HG03139 (cell line): Measurements from ENCODE around the gene DPEP3.
"Not testable (repeated sequence)": the region's sequence is repeated elsewhere in the genome, so short reads cannot be mapped to it uniquely, and the experiment has no call there.

ENCODE experiments used
- ATAC-seq: cut with Tn5 transposase; IDR thresholded peaks from one replicate; pipeline ENCODE4 v1.9.1; 2021; ENCODE audit not compliant: unreplicated experiment

Gene DPEP3

DNA sequence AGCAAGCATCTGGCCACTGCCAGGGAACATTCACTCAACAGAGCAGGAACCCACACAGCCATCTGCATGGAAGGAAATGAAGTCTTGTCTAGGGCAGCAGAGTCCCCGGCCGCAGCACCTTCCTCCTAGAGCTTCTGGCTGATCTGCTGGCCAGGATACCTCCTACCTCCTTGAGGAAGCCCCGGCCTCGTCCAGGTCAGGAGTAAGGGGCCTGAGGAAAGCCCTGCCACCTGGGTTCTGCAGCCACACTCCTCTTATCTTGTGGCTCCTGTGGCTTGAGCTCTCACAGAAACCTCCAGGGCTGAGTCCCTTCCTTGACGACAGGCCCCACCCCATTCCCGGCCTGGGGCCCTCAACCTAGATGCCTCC lies 13.7 kb upstream of the DPEP3 start:
- not testable (repeated sequence) for ATAC-seq

DNA sequence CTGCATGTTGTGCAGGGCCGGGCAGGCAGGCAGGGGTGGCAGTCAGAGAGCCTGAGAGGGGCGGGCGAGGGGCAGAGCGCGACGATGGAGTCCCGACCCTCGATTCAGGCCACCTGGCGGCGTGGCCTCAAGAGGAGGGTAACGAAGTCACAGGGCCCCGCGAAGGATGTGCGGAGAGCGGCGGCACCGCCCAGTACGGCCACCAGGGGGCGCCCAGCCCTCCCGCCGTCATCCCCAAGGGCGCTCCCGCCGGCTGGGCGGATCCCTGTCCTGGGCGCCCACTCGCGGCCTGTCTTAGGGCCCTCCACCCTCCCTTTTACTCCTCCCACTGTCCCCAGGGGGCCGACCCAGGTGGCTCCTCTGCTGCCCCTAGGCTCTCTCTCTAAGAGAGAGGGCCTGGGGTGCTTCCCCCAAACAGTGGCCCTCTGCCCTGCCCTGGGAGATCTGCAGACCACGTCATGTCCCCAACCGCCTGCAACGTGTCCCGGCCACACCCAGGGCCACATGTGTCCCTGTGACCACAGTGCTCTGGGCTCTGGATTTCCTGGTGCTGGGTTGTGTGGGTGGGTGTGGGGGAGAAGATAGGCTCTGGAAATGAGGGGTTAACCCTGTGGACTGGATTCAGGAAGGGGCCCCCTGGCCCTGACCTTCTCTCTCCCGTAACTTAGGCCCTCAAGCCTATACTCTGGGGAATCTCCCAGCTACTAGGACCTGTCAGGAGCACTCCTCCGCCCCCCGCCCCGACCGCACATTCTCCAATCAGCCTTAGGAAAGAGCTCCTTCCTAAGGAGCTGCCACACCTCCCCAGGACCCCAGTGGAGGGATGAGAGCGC lies 13.1 kb upstream of the DPEP3 start:
- ATAC-seq = peak; percentile 67

- ATAC-seq = no peak
Observed at GRCh38 chr16:67992661-67993206, 12.4 kb upstream of the DPEP3 start.

DNA sequence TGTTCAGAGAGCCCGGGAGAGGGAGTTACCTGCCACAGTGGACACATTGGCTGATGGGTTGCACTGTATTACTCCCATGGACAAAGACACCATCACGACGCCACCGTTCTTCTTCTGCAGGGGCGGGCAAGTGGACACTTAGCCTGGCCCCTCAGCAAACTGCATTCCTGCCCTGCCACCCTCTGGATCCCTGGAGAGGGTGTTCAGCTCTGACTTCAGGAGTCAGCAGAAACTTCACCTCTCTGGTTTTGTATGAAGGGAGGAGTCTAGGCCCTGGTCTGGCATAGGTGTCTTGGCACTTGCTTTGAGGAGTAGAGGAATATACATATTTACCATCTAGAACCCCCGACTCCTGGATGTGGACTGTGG lies 9.7 kb upstream of the DPEP3 start:
- no peak for ATAC-seq

DNA sequence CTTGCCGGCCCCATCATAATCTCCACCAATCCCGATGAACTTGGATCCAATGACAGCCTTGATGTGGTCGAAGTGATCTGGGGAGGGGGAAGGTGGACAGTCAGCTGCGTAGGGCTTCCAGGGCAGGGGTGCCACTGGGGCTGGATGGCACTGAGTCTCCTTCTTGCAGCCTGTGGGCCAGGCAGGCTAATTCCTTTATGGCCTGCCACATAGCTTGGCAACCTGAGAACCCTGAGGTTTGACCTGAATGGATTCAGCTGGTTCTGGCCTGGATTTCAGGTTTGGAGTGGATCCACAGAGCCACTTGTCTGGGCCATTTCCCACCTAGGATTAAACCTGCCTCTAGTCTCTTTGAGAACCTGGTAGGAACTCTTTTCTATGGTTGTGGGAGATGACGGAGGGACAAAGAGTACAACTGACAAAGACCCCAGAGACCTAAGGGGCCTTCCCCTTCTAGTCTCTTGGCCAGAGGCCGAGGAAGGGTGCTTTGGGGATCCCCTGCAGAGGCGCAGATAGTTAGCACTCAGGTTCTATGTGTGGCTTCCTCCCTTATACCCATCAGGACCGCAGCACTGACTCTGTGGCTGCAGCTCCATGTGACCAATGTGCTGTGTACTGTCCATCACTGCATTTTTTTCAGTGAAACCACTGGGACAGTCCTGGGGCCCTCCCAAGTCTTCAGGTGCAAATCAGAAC lies 9.2 kb upstream of the DPEP3 start:
- ATAC-seq = no peak

DNA sequence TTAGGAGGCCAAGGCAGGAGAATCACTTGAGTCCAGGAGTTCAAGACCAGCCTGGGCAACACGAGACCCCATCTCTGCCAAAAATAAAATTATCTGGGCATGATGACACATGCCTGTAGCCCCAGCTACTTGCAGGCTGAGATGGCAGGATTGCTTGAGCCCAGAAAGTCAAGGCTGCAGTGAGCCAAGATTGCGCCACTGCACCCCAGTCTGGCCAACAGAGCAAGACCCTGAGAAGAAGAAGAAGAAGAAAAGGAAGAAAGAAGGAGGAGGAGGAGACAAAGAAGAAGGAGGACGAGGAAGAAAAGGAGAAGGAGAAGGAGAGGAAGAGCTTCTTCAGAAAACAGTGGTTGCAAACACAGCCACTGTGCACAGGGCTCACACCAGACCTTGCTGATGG lies 8.4 kb upstream of the DPEP3 start:
- no peak for ATAC-seq

DNA sequence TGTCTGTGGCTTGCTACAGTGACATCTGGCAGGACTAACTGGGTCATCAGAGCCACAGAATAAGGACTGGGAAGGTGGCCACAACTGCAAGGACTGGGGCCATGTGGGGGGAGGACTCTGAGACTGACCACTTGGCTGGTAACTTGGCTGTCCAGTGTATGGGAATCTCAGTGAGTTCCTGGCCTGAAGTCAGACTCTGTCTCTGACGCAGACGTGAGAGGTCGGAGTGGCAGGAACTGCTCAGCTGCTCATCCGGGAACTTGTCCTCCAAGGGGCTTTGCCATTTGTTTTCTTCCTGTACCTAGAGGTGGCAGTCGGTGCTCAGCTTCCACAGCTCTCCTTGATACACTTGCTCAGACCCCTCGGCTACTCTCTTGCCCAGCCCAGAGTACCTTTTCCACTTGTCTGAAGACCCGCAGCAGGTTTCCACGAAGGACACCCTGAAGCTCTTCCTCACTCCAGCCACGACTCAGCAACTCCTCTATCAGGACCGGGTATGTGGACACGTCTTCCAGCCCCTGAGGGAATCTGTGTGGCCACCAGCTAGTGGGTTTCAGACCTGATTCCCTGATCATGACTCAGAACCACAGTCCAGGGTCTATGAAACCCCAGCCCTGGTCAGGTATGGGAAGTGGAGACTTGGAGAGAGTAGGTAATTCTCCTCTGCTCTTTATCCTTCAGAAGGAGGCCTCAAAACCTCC lies 7.3 kb upstream of the DPEP3 start:
- ATAC-seq = no peak

DNA sequence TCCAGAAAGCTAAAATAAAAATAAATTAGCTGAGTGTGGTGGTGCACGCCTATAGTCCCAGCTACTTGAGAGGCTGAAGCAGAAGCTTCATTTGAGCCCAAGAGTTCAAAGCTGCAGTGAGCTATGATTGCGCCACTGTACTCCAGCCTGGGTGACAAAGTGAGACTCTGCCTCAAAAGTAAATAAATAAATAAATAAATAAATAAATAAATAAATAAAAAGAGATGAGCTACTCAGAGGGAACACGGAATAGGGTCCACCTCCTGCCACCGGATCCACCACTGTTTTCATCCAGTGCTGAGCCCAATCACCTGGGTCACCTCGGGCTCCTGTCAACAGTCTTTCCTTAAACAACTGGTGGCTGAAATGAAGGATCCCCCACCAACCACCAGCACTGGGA lies 6.7 kb upstream of the DPEP3 start:
- no peak for ATAC-seq

DNA sequence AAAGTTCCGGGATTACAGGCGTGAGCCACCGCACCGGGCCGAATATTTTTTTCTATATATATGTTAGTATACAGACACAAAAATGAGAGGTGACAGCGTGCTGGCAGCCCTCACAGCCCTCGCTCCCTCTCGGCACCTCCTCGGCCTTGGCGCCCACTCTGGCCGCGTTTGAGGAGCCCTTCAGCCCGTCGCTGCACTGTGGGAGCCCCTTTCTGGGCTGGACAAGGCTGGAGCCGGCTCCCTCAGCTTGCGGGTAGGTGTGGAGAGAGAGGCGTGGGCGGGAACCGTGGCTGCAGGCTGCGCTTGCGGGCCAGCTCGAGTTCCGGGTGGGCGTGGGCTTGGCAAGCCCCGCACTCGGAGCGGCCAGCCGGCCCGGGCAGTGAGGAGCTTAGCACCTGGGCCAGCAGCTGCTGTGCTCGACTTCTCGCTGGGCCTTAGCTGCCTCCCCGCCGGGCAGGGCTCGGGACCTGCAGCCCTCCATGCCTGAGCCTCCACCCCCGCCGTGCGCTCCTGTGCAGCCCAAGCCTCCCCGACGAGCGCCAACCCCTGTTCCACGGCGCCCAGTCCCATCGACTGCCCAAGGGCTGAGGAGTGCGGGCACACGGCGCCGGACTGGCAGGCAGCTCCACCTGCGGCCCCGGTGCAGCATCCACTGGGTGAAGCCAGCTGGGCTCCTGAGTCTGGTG lies 1.9 kb upstream of the DPEP3 start:
- ATAC-seq = no peak

DNA sequence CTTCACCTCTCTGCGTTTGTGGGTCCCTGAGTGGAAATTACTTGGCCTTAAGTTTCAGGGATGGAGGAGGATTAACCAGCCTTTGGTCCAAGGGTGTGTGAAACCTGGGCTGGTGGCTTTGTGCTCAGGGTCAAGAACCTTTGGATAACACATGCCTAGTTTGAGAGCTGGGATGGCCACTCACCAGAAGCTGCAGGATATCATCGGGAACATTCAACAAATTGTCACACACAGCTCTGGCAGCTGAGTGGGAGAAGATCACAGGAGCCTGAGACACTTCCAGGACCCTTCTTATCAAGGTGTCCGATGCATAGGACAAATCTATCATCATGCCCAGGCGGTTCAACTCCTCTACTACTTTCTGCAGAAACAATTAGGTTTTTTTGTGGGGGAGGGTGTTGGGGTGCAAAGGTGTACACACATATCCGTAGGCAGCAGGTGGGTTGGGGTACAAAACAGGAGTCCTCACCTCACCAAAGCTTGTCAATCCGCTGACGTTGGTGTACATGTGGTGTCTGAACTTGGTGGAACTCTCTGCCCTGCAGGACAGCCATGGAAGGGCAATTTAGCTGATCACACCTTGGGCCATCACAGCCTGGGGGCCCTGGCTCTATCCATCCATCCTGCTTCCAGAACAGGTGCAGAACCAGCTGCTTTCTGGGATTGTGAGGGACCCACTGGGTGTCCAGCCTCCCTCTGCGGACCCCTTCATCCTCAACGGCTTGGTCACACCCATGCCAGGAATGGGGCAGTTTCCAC lies 2.7 kb downstream of the DPEP3 start:
- no peak for ATAC-seq

- no peak for ATAC-seq
Observed at GRCh38 chr16:67977005-67977404, 3.3 kb downstream of the DPEP3 start.

DNA sequence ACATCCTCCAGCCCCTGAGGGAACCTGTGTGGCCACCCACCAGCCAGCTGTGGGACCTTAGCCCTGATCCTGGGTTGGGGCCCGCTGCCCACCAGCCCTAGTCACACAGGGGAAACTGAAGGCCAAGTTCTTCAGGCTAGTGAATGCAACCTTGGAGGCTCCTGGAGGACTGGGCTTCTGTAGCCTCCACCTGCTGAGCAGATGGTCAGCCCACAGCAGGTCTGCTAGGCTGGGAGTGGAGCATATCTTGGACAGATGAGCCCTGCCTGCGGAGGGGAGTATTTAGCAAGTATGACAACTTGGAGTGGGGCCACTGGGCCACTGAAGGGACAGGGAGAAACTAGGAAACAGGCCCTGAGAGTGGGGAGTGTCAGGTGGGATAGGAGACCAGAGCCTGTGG lies 4.1 kb downstream of the DPEP3 start:
- no peak for ATAC-seq

GRCh38 chr16:67975321-67976105 lies 4.8 kb downstream of the DPEP3 start:
- no peak for ATAC-seq

GRCh38 chr16:67972285-67972684 lies 8.0 kb downstream of the DPEP3 start:
- ATAC-seq = not testable (repeated sequence)

- ATAC-seq = no peak
Observed at GRCh38 chr16:67971111-67971510, 9.2 kb downstream of the DPEP3 start.

DNA sequence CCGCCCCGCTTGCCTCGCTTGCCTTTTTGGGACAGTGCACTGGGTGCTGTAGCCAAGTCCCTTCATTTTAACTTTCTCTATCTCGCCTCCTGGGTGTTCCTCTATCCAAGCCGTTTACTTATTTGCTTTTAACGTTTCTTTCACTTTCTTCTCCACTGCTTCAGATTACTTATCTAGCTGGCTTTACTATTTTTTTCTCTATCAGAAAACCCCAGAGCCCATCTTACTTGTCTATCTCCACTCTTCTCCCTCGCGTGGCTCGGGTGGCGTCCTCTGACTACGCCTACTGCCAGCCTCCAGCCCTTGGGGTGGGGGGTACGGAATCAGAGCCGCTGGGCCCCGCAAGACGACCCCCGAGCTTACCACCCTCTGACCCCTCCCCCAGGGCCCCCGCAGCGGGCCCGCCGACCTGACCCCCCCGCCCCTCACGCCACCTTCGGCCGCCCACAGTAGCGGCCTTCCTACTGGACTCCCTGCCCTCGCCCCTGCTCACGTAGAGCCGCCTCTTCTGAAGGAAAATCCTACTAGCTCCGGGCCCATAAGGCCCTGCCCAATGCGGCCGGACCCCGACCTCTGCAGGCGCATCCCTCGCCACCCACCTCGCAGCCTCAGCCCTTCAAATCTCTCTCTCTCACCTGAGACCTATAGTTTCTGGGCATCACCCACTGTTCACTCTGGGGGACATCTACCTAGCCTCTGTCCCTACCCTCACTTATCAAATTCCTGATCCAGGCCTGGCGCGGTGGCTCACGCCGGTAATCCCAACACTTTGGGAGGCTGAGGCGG lies 10.9 kb downstream of the DPEP3 start:
- ATAC-seq = no peak

DNA sequence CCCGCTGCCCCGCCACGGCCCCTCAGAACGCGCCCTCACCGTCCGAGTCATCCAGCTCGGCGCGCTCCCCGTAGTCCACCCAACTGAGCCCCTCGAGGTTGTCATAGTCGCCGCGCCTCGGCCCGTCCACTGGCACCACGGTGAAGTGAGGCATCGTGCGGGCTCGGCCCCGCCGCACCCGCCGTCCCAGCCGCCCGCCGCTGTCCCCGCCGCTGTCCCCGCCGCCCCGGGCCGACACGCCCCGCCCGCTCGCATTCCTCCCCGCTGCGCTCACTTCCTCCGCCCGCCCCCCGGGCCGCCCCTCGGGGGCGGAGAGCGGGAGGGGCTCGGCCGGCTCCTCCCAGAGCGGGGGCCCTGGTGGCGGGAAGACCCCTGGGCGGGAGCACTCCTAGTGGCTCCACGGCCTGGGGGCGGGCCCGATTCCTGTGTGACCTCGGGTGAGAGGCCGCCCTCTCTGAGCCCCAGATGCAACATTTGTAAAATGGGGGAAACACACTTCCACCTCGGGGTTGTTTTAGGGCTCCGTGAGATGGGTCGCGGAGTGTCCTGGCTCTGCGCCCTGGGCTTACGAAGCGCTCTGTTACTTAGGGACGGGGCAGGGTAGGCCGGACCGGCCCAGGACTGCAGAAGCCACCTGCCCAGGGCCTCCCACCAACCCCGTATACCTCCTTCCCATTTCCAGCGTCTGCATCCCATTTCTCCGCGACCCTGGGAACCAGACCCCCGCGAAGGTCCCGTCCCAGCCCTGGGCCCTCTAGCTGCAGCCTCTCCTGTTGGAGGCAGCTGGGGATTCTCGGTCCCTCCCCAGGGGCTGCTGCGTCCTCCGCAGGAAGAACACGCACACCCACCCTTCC lies 11.7 kb downstream of the DPEP3 start, which contains the start of gene SLC12A4:
TSS of gene SLC12A4 (minus strand) at position 238 of the 854 bp plus-strand sequence. CDS start at position 154, 84 bp downstream.
- ATAC-seq = peak; percentile 63

DNA sequence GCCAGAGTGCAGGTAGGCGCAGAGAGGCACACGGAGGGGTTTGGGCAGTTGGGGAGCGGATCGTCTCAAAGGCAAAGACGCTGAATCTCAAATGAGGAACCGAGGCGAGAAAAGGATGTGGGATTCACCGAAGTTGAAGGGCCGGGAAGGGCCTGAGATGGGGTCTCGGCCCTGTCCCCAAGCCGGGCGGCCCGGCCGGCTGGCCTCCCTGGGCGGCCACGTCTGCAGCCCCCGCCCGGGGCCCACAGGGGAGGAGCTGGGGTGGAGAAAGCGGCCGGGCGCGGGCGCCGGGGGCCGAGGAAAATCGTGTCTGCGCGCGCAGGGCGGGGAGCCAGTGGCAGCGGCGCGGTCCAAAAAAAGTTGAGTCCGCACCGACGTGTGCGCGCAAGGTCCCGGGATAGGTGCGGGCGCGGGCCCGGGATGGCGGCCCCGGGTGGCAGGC lies 12.3 kb downstream of the DPEP3 start:
- ATAC-seq = no peak
